ENCODE data around the gene MUC22. TPM values are rescaled to one million over a fixed set of nuclear protein-coding genes. Genes with fewer than 3 reads are reported as not detected.

The MUC22 gene
- total and polyA plus RNA-seq, 4 donors, result not detected

DNA sequence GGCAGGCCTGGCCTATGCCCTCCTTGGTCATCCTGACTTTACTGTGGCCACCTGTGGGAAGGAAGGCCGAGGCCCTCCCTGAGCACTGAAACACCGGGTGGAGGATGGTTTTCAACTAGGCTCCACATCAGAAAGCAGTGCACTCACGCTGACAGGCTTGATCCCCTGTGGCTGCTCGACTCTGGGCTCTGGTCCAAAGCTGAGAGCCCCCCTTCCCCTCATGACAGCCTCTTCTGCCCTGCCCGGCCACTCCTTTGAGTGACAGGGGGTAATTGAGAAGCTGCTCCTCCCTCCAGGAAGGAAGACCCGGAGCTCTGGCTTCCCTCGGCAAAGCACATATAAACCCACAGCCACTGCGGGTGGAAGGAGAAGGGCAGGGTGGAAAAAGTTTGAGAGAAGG lies 43.6 kb downstream of the MUC22 start:
- no peak overlapping the region for H3K9ac ChIP-seq (ENCODE audit: low read depth in 1 of 2, low read length in 2 of 2)
- H3K4me3 ChIP-seq (ENCODE audit: low read depth in 1 of 3, low read length in 3 of 3), result no peak overlapping the region
- no peaks in the 10 kb centered on the region for H3K27me3 ChIP-seq (ENCODE audit: control insufficient read depth in 4 of 4, insufficient read depth in 4 of 4, low read length in 3 of 4)
- H3K4me1 ChIP-seq (ENCODE audit: control insufficient read depth in 4 of 4, insufficient read depth in 4 of 4, low read length in 3 of 4), result no peaks in the 10 kb centered on the region
- no peak for DNase-seq (ENCODE audit: low spot score)
- TF ChIP-seq, protein P1, sequence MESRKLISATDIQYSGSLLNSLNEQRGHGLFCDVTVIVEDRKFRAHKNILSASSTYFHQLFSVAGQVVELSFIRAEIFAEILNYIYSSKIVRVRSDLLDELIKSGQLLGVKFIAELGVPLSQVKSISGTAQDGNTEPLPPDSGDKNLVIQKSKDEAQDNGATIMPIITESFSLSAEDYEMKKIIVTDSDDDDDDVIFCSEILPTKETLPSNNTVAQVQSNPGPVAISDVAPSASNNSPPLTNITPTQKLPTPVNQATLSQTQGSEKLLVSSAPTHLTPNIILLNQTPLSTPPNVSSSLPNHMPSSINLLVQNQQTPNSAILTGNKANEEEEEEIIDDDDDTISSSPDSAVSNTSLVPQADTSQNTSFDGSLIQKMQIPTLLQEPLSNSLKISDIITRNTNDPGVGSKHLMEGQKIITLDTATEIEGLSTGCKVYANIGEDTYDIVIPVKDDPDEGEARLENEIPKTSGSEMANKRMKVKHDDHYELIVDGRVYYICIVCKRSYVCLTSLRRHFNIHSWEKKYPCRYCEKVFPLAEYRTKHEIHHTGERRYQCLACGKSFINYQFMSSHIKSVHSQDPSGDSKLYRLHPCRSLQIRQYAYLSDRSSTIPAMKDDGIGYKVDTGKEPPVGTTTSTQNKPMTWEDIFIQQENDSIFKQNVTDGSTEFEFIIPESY (IDR thresholded peaks at IDR 0.05), result no peak
- TF ChIP-seq, protein P2, sequence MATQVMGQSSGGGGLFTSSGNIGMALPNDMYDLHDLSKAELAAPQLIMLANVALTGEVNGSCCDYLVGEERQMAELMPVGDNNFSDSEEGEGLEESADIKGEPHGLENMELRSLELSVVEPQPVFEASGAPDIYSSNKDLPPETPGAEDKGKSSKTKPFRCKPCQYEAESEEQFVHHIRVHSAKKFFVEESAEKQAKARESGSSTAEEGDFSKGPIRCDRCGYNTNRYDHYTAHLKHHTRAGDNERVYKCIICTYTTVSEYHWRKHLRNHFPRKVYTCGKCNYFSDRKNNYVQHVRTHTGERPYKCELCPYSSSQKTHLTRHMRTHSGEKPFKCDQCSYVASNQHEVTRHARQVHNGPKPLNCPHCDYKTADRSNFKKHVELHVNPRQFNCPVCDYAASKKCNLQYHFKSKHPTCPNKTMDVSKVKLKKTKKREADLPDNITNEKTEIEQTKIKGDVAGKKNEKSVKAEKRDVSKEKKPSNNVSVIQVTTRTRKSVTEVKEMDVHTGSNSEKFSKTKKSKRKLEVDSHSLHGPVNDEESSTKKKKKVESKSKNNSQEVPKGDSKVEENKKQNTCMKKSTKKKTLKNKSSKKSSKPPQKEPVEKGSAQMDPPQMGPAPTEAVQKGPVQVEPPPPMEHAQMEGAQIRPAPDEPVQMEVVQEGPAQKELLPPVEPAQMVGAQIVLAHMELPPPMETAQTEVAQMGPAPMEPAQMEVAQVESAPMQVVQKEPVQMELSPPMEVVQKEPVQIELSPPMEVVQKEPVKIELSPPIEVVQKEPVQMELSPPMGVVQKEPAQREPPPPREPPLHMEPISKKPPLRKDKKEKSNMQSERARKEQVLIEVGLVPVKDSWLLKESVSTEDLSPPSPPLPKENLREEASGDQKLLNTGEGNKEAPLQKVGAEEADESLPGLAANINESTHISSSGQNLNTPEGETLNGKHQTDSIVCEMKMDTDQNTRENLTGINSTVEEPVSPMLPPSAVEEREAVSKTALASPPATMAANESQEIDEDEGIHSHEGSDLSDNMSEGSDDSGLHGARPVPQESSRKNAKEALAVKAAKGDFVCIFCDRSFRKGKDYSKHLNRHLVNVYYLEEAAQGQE (IDR thresholded peaks at IDR 0.05), result no peak
- no peak for TF ChIP-seq YY1 (IDR thresholded peaks at IDR 0.05)
- TF ChIP-seq RAD21 (IDR thresholded peaks at IDR 0.05), result no peak
- no peak for TF ChIP-seq NR2F2 (IDR thresholded peaks at IDR 0.05)
- TF ChIP-seq GABPA (IDR thresholded peaks at IDR 0.05 in 1 of 2, conservative IDR thresholded peaks at IDR 0.05 in 1 of 2), result no peak
- TF ChIP-seq, protein P3, sequence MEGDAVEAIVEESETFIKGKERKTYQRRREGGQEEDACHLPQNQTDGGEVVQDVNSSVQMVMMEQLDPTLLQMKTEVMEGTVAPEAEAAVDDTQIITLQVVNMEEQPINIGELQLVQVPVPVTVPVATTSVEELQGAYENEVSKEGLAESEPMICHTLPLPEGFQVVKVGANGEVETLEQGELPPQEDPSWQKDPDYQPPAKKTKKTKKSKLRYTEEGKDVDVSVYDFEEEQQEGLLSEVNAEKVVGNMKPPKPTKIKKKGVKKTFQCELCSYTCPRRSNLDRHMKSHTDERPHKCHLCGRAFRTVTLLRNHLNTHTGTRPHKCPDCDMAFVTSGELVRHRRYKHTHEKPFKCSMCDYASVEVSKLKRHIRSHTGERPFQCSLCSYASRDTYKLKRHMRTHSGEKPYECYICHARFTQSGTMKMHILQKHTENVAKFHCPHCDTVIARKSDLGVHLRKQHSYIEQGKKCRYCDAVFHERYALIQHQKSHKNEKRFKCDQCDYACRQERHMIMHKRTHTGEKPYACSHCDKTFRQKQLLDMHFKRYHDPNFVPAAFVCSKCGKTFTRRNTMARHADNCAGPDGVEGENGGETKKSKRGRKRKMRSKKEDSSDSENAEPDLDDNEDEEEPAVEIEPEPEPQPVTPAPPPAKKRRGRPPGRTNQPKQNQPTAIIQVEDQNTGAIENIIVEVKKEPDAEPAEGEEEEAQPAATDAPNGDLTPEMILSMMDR (IDR thresholded peaks at IDR 0.05; ENCODE audit: low read depth, low read length, missing input control), result no peak
- no peak for TF ChIP-seq FOXA2 (IDR thresholded peaks at IDR 0.05)
- no peak for TF ChIP-seq FOXA1 (IDR thresholded peaks at IDR 0.05)
- TF ChIP-seq EGR1 (IDR thresholded peaks at IDR 0.05; ENCODE audit: low read depth in 2 of 2), result no peak
- TF ChIP-seq HNF4A (conservative IDR thresholded peaks at IDR 0.05), result no peak
- TF ChIP-seq, protein P4, sequence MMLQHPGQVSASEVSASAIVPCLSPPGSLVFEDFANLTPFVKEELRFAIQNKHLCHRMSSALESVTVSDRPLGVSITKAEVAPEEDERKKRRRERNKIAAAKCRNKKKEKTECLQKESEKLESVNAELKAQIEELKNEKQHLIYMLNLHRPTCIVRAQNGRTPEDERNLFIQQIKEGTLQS (IDR thresholded peaks at IDR 0.05), result no peak
- TF ChIP-seq RXRA (IDR thresholded peaks at IDR 0.05), result no peak
- no peaks in the 10 kb centered on the region for H3K9me3 ChIP-seq (ENCODE audit: control insufficient read depth in 4 of 4, low read length in 3 of 4)
- WGBS, result 50% methylated on average over 8 of the region's 8 CpGs
- H3K36me3 ChIP-seq (ENCODE audit: control insufficient read depth in 4 of 4, insufficient read depth in 3 of 4, low read depth in 1 of 4, low read length in 3 of 4), result no peaks in the 10 kb centered on the region
- no peak overlapping the region for H3K27ac ChIP-seq (ENCODE audit: low read depth in 1 of 2, low read length in 2 of 2)

DNA sequence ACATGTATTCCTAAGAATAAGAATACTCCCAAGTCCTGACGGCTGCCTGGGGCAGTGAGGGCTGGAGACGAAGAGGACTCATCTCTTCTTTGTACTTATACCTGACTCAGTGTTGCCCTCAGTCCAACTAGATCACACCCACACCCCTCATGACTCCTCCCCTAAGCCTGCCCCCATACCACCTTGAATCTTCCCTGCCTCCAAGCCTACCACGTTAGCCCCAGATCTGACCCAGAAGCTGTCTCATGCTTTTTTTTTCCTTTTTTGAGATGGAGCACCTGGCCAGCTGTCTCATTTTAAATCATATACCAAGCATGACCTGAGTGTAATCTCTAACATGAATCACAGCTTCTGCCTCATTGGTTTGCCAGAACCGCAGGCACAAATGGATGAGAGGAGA lies 45.2 kb downstream of the MUC22 start:
- no peaks in the 10 kb centered on the region for H3K4me1 ChIP-seq (ENCODE audit: control insufficient read depth in 4 of 4, insufficient read depth in 4 of 4, low read length in 3 of 4)
- no peaks in the 10 kb centered on the region for H3K27me3 ChIP-seq (ENCODE audit: control insufficient read depth in 4 of 4, insufficient read depth in 4 of 4, low read length in 3 of 4)
- WGBS, result 79% methylated on average over 4 of the region's 4 CpGs
- H3K4me3 ChIP-seq (ENCODE audit: low read depth in 1 of 3, low read length in 3 of 3), result no peak overlapping the region
- H3K27ac ChIP-seq (ENCODE audit: low read depth in 1 of 2, low read length in 2 of 2), result no peak overlapping the region
- H3K36me3 ChIP-seq (ENCODE audit: control insufficient read depth in 4 of 4, insufficient read depth in 3 of 4, low read depth in 1 of 4, low read length in 3 of 4), result no peaks in the 10 kb centered on the region
- H3K9ac ChIP-seq (ENCODE audit: low read depth in 1 of 2, low read length in 2 of 2), result no peak overlapping the region
- H3K9me3 ChIP-seq (ENCODE audit: control insufficient read depth in 4 of 4, low read length in 3 of 4), result no peaks in the 10 kb centered on the region
- no peak for DNase-seq (ENCODE audit: low spot score)
- TF ChIP-seq HNF4A (conservative IDR thresholded peaks at IDR 0.05) (no peak), TAF1 (conservative IDR thresholded peaks at IDR 0.05) (no peak), FOXA1 (IDR thresholded peaks at IDR 0.05) (no peak), NR2F2 (IDR thresholded peaks at IDR 0.05) (no peak), EGR1 (IDR thresholded peaks at IDR 0.05; ENCODE audit: low read depth in 2 of 2) (no peak)
- TF ChIP-seq, protein P3 (IDR thresholded peaks at IDR 0.05; ENCODE audit: low read depth, low read length, missing input control), result no peak
- TF ChIP-seq, protein P2 (IDR thresholded peaks at IDR 0.05), result no peak
- TF ChIP-seq, protein P4 (IDR thresholded peaks at IDR 0.05), result no peak
- TF ChIP-seq, protein P1 (IDR thresholded peaks at IDR 0.05), result no peak

Measured in liver (tissue), 9 donors.